ENCODE measurements around the gene KL.

The KL gene

DNA sequence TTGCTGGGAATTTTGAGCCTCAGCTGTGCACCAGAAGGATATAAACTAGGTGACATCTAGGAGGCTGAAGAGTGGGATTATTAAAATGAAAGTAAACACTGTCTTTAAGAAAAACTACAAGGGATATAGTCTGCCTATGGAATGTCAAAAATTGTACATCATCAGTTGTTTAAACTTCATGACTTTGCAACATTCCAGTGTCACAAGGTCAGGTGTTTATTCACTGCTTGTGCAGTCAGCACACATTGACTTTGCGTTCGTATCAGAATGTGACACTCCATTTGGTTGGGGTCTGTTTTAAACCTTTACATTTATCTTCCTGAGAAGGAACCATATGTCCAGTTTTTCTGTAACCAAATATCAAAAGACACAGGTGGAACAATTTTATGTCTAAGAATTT lies 85.6 kb downstream of the KL start:
- no peak for DNase-seq (ENCODE audit: low read depth)
- H3K4me3 ChIP-seq (ENCODE audit: low read length) = no peak overlapping the region
- TF ChIP-seq CTCF (conservative IDR thresholded peaks at IDR 0.05; ENCODE audit: low read depth, low read length) = no peak

DNA sequence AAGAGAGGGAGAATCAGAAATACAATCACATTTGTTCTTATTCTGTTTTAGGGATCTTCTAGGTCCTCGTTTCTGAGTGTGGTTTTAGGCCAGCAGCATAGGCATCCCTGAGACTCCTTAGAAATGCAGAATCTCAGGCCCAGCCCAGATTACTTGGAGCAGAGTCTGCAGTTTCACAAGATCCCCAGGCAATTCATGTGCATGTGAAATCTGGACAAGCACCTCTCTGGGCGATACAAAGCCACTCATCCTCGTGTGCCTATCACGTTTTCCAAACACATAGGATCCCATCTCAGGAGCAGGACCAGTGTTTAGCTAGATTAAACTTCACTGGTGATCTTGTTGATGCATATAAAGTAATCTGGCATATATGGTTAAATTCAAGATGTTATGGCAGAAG lies 87.2 kb downstream of the KL start:
- no peak for TF ChIP-seq CTCF (conservative IDR thresholded peaks at IDR 0.05; ENCODE audit: low read depth, low read length)
- no peak for DNase-seq (ENCODE audit: low read depth)
- no peak overlapping the region for H3K4me3 ChIP-seq (ENCODE audit: low read length)

- TF ChIP-seq CTCF (conservative IDR thresholded peaks at IDR 0.05; ENCODE audit: low read depth, low read length) = no peak
- no peak for DNase-seq (ENCODE audit: low read depth)
- H3K4me3 ChIP-seq (ENCODE audit: low read length) = no peak overlapping the region
Observed at GRCh38 chr13:33105387-33106005, 89.3 kb downstream of the KL start.

DNA sequence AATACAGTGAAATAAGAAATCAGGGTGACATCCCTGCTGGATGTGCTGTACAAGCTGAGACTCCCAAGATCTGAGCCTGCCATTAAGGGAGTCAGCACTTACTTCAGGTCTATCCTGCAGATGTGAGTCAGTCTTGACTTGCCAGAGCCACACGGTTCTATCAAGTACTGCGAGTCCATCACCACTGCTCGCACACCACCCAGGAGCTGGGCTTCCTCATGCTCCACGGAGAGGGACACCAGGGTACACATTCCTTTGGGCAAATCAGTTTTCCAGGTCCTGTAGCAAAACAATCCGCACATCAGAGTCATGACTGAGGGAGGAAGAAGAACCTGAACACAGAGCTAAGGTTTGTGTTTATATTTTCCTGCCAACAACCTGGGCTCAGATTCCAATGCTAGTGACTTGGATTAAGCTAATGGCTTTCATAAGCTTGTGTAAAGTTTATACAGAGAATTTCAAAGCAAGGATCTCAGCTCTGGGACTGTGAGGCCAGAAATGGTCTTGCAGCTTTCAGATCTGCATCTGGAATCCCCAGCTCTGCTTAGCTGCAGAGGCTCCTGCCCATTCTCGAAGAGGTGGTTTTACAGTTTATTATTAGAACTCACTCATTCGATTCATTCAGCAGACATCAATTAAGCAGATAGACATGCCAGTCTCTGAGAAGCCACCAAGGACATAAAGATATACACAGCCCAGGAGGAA lies 90.6 kb downstream of the KL start:
- H3K4me3 ChIP-seq (ENCODE audit: low read length) = no peak overlapping the region
- TF ChIP-seq CTCF (conservative IDR thresholded peaks at IDR 0.05; ENCODE audit: low read depth, low read length) = no peak
- DNase-seq (ENCODE audit: low read depth) = no peak

GRCh38 chr13:33107361-33107760 lies 91.1 kb downstream of the KL start:
- no peak for TF ChIP-seq CTCF (conservative IDR thresholded peaks at IDR 0.05; ENCODE audit: low read depth, low read length)
- DNase-seq (ENCODE audit: low read depth) = no peak
- H3K4me3 ChIP-seq (ENCODE audit: low read length) = no peak overlapping the region

GRCh38 chr13:33108620-33109019 lies 92.4 kb downstream of the KL start:
- DNase-seq (ENCODE audit: low read depth) = no peak
- no peak overlapping the region for H3K4me3 ChIP-seq (ENCODE audit: low read length)
- no peak for TF ChIP-seq CTCF (conservative IDR thresholded peaks at IDR 0.05; ENCODE audit: low read depth, low read length)

- H3K4me3 ChIP-seq (ENCODE audit: low read length) = no peak overlapping the region
- DNase-seq (ENCODE audit: low read depth) = no peak
Observed at GRCh38 chr13:33109271-33109697, 93.1 kb downstream of the KL start.

More at GRCh38 chr13:33109271-33109697, 93.1 kb downstream of the KL start:
- no peak for TF ChIP-seq CTCF (conservative IDR thresholded peaks at IDR 0.05; ENCODE audit: low read depth, low read length)
